Measurements from ENCODE around the gene C2CD2L.
A peak's percentile ranks its signal among the peaks of the same experiment; 100 is the strongest.
"Not testable (repeated sequence)": the region's sequence is repeated elsewhere in the genome, so short reads cannot be mapped to it uniquely, and the experiment has no call there.

Gene C2CD2L

GRCh38 chr11:119106564-119107537, at the start of gene C2CD2L:
Gene C2CD2L (plus strand): TSS chr11:119107344. CDS start chr11:119107742, 398 bp downstream.
- peak; percentile 88 for DNase-seq (ENCODE audit: low spot score)

- DNase-seq (ENCODE audit: low spot score) = not testable (repeated sequence)
Measured at GRCh38 chr11:119059128-119059527, 48.0 kb upstream of the C2CD2L start.

- no peak for DNase-seq (ENCODE audit: low spot score)
Measured at GRCh38 chr11:119061256-119061655, 45.9 kb upstream of the C2CD2L start.

GRCh38 chr11:119062779-119063178, 44.4 kb upstream of the C2CD2L start:
- DNase-seq (ENCODE audit: low spot score) = no peak

- DNase-seq (ENCODE audit: low spot score) = peak; percentile 37
Measured at GRCh38 chr11:119065369-119065768, 41.8 kb upstream of the C2CD2L start.

GRCh38 chr11:119067371-119068222, 39.5 kb upstream of the C2CD2L start, which contains the start of gene VPS11:
Gene VPS11 (plus strand): TSS chr11:119067818. CDS start chr11:119067824, 6 bp downstream.
- peak; percentile 96 for DNase-seq (ENCODE audit: low spot score)

GRCh38 chr11:119077839-119078238, 29.3 kb upstream of the C2CD2L start:
- DNase-seq (ENCODE audit: low spot score) = no peak

GRCh38 chr11:119078675-119079420, 28.3 kb upstream of the C2CD2L start:
- no peak for DNase-seq (ENCODE audit: low spot score)

GRCh38 chr11:119081682-119082260, 25.4 kb upstream of the C2CD2L start:
- DNase-seq (ENCODE audit: low spot score) = no peak

GRCh38 chr11:119084663-119085436, 22.3 kb upstream of the C2CD2L start, which contains the start of gene HMBS:
Gene HMBS (plus strand): TSS chr11:119084881. CDS start chr11:119085034, 153 bp downstream.
- peak; percentile 97 for DNase-seq (ENCODE audit: low spot score)

- DNase-seq (ENCODE audit: low spot score) = no peak
Measured at GRCh38 chr11:119085437-119085847, 21.7 kb upstream of the C2CD2L start.

- no peak for DNase-seq (ENCODE audit: low spot score)
Measured at GRCh38 chr11:119087123-119087522, 20.0 kb upstream of the C2CD2L start.

GRCh38 chr11:119087747-119088241, 19.4 kb upstream of the C2CD2L start:
- no peak for DNase-seq (ENCODE audit: low spot score)

GRCh38 chr11:119088406-119088805, 18.7 kb upstream of the C2CD2L start:
- no peak for DNase-seq (ENCODE audit: low spot score)

- no peak for DNase-seq (ENCODE audit: low spot score)
Measured at GRCh38 chr11:119089319-119089718, 17.8 kb upstream of the C2CD2L start.

GRCh38 chr11:119091178-119091577, 16.0 kb upstream of the C2CD2L start:
- no peak for DNase-seq (ENCODE audit: low spot score)

GRCh38 chr11:119091966-119092879, 14.9 kb upstream of the C2CD2L start:
- DNase-seq (ENCODE audit: low spot score) = no peak

- DNase-seq (ENCODE audit: low spot score) = peak; percentile 35
Measured at GRCh38 chr11:119092880-119093842, 14.0 kb upstream of the C2CD2L start.

Measured in cerebellar cortex (tissue), 1 donor.